HG03097 (cell line): Measurements from ENCODE around the gene ATG9B.

ENCODE experiments used
- ATAC-seq: cut with Tn5 transposase; IDR thresholded peaks from one replicate; pipeline ENCODE4 v1.9.1; 2021; ENCODE audit not compliant: unreplicated experiment, low FRiP score

Gene ATG9B, protein sequence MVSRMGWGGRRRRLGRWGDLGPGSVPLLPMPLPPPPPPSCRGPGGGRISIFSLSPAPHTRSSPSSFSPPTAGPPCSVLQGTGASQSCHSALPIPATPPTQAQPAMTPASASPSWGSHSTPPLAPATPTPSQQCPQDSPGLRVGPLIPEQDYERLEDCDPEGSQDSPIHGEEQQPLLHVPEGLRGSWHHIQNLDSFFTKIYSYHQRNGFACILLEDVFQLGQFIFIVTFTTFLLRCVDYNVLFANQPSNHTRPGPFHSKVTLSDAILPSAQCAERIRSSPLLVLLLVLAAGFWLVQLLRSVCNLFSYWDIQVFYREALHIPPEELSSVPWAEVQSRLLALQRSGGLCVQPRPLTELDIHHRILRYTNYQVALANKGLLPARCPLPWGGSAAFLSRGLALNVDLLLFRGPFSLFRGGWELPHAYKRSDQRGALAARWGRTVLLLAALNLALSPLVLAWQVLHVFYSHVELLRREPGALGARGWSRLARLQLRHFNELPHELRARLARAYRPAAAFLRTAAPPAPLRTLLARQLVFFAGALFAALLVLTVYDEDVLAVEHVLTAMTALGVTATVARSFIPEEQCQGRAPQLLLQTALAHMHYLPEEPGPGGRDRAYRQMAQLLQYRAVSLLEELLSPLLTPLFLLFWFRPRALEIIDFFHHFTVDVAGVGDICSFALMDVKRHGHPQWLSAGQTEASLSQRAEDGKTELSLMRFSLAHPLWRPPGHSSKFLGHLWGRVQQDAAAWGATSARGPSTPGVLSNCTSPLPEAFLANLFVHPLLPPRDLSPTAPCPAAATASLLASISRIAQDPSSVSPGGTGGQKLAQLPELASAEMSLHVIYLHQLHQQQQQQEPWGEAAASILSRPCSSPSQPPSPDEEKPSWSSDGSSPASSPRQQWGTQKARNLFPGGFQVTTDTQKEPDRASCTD

DNA sequence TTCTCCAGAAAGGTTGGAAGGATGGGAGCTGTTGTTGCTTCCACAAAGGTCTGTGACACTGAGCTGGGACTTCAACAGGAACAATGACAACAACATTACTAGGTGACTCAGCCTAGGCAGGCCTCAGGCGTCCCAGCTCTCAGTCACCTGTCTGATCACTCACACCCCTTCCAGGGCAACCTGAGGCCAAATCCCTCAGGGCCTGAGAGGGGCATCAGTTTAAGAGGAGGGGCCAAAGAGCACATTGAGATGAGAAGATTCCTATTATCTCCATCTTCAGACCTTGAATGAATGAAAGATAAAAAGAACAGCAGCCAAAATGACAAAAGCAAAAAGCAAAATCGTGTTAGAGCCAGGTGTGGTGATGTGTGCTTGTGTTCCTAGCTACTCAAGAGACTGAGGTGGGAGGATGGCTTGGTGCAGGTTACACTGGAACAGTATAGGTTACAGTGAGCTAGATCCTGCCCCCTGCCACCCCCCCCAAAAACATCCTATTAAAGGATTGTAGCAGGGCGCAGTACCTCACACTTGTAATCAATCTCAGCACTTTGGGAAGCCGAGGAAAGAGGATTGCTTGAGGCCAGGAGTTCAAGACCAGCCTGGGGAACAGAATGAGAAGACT is at the start of gene ATG9B:
ATG9B (minus strand) TSS at position 60 of the 622 bp plus-strand sequence. CDS start 71 bp downstream, outside the sequence.
- ATAC-seq = no peak

DNA sequence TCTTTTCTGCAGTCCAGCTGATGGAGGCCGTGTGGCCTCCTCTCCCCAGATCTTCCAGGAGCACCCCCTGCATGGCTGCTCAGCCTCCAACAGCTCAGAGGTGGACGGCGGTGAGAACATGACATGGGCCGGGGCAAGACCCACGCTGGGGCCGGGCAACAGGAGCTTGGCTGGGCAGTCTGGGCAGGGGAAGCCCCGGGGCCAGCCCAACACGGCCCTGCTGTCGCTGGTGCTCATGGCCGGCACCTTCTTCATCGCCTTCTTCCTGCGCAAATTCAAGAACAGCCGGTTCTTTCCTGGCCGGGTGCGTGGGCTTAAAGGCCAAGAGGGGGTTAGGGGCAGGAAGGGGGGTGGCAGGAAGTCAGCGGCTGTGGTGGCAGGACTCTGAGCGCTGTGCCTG is 49.7 kb upstream of the ATG9B start:
- ATAC-seq = no peak

DNA sequence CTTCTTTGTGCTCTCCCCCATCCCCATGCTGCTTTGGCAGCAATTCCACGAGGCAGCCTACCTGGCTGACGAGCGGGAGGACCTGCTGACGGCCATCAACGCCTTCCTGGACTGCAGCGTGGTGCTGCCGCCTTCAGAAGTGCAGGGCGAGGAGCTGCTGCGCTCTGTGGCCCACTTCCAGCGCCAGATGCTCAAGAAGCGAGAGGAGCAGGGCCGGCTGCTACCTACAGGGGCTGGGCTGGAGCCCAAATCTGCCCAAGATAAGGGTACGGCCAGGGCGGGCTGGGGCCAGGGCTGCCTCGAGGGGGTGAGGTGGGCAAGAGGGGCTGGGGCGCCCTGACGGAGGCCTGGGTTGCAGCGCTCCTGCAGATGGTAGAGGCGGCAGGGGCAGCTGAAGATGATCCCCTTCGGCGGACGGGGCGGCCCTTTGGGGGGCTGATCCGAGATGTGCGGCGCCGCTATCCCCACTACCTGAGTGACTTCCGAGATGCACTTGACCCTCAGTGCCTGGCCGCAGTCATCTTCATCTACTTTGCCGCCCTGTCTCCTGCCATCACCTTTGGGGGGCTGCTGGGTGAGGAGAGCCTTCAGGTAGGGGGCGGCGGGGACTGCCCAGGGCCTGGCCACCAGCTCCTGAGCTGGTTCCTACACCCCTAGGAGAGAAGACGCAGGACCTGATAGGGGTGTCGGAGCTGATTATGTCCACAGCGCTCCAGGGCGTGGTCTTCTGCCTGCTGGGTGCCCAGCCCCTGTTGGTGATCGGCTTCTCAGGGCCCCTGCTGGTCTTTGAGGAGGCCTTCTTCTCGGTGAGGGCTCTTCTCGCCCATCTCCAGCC is 47.0 kb upstream of the ATG9B start:
- no peak for ATAC-seq

DNA sequence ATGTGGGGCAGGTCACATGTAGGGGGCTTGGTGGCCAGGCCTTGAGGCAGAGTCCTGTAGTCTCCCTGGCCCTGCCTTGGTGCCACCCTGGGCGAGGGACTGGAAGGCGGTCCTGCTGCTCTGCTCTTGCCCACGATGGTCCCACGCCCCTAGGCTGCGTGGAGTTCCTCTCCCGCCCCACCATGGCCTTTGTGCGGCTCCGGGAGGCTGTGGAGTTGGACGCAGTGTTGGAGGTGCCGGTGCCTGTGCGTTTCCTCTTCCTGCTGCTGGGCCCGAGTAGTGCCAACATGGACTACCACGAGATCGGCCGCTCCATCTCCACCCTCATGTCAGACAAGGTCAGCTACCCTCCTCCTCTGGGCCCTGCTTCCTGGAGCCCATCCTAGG is 46.3 kb upstream of the ATG9B start:
- ATAC-seq = no peak

DNA sequence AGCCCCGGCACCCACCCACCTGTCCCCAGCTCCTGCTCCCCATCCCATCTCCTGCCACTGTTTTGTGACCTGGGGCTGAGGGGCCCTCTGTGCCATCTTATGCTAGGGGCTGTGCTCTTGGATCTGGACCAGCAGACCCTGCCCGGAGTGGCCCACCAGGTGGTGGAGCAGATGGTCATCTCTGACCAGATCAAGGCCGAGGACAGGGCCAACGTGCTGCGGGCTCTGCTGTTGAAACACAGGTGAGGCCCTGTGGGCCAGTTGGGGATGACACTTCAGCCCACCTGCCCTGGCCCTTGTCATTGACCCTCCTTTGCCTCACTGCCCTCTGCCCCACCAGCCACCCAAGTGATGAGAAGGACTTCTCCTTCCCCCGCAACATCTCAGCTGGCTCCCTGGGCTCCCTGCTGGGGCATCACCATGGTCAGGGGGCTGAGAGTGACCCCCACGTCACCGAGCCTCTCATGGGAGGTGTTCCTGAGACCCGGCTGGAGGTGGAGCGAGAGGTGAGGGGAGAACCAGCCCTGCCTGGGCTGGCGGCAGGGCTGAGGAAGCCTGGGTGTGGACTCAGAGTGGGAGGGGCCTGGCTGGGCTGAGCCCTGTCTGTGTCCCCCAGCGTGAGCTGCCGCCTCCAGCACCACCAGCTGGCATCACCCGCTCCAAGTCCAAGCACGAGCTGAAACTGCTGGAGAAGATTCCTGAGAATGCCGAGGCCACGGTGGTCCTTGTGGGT is 45.7 kb upstream of the ATG9B start:
- no peak for ATAC-seq

DNA sequence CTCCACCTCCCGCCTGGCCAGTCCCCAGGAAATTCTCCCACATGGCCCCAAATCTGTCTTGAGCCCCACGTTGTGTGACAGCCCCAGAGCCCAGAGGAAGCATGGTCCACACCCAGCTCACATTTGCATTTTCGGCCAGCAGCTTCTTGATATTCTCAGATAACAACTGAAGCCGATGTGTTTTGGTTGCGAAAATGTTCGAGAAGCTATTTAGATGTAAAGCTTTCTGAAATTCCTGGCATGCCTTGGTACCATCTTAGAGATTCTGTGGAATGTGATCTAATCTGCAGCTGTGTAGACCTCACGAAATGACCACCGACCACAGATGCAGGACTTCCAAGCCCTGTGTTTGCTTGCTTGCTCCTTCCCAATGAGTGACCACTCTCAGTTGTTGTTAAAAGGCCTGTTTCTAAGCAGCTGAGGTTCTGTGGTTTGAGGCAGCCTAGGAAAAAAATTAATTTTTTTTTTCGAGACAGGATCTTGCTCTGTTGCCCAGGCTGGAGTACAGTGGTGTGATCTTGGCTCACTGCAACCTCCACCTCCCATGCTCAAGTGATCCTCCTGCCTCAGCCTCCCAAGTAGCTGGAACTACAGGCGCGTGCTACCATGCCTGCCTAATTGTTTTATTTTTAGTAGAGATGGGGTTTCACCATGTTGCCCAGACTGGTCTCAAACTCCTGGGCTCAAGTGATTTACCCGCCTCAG is 43.9 kb upstream of the ATG9B start:
- ATAC-seq = no peak

DNA sequence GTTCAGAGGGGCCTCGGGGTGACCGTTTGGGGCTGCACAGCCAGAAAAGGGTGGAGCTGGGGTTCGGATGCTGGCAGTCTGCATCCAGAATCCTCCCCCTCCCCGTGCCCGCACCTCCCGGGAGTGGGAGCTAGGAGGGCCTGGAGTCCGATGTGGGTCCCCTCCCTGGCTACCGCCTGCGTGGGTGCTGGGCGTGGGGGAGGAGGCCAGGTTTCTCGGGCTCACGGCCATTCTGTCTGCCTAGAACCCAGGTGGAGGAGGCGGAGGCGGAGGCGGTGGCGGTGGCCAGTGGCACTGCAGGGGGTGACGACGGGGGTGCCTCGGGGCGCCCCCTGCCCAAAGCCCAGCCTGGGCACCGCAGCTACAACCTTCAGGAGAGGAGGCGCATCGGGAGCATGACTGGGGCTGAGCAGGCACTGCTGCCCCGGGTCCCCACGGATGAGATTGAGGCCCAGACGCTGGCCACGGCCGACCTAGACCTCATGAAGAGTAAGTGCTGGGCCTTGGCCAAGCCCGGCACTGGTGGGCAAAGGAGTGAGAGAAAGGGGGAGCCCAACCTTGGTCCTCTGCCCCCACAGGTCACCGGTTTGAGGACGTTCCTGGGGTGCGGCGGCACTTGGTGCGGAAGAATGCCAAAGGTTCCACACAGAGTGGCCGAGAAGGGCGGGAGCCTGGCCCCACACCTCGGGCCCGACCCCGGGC is 42.1 kb upstream of the ATG9B start:
- no peak for ATAC-seq

DNA sequence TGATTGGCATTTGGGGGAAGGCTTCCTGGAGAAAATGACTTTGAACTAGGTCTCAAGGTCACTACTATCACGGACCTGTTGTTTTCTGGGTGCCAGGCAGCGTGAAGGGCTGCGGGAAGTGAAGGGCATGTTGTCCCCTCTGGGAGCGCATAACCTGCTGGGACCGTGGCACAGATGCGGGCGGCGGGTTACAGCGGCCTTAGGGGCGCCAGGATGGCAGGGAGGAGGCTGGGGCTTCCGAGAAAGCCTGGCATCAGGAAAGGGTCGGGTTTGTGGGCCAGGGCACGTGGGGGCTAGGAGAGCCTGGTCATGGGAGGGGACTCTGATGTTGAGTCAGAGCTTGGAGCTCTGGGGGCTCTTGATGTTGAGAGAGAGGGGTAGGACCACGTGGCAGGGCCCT is 41.2 kb upstream of the ATG9B start:
- ATAC-seq = no peak

DNA sequence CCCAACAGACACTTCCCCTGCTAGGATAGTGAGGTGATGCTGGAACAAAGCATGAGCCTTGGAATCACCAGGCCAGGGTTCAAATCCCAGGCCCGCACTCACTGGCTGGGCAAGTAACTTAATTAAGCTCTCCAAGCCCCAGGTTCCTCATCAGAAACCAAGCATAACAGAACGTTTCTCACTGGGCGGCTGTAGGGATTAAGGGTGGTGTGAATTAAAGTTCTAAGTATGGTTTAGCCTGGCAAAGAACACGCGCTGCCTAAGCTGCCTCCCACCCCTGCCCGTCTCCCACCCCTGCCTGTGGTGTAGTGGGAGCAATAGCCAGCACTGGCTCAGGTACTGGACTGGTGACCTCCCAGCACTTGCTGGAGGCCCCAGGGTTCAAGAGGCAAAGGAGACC is 40.7 kb upstream of the ATG9B start:
- no peak for ATAC-seq

DNA sequence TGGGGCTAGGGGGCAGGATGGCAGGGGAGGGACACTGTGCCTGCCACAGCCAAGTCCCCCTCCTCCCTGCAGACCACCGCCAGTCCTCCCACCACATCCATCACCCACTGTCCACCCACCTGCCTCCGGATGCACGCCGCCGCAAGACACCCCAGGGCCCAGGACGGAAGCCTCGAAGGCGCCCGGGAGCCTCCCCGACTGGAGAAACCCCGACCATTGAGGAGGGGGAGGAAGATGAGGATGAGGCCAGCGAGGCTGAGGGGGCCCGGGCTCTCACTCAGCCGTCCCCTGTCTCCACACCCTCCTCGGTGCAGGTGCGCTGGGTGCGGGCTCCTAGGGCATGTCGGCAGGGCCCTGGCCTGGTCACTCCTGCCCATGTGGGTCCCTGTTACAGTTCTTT is 40.2 kb upstream of the ATG9B start:
- no peak for ATAC-seq

DNA sequence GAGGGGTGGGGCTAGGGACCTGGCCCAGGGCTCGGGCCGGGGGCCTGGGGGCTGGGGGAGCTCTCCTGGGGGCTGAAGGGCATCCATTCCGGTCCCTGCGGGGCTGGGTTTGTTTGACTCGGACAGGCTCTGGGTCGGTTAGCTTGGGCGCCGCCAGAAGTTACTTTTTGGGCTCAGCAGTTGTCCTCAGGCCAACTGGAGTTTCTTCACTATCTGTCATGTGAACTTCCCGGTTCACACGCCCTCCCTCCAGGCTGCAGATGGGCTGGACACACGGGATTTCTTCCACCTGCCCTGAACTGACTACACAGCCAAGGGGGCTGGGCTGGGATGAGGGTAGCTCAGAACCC is 38.9 kb upstream of the ATG9B start:
- ATAC-seq = no peak

DNA sequence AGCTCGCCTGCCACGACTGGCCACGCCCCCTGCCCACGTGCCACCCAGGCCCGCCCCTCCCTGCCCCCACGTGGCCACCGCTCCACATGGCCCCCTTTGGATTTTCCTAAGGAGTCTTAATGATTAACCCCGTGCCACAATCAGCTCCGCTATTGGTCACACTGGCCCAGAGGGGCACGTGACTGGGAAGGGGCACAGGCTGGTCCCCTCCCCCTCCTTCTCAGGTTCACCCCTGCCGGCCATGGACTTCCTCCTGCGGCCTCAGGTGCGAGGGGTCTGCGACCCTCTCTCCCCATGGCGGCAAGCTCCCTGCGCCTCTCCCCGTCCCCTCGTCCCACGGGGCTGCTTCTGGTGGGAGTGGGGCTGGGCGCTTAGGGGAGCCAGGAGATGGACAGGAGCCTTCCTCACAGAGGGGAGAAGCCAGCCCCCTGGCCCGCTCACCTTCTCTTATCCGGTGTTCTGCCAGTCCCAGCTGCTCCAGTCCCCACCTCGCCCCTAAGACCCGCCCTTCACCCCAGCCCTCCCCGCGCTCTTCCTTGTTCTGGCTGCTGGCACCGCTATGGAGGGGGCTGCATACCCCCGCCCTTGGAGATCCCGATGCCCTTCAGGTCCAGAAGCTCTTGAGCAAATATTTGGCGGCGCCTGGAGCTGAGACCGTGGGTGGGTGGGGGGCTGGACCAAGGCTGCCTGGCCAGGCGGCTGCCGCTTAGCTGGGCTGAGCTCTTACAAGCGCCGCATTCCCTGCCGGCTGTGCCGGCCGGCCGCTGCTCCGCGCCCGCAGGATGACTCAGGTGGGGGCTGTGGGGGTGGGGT is 38.3 kb upstream of the ATG9B start:
- no peak for ATAC-seq

DNA sequence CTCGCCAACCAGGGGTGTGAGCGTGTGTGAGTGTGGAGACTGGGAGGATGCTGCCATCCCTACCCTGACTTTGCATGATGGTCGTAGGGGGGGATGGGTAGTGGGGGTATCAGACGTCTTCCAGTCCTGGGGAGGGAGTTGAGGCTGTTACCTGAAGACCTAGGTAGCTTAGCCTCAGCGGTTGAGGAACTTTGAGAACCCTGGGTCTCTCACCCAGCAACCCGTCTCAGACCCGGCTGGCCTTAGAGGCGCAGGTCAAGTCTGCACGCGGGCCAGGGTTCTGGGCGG is 37.8 kb upstream of the ATG9B start:
- no peak for ATAC-seq

DNA sequence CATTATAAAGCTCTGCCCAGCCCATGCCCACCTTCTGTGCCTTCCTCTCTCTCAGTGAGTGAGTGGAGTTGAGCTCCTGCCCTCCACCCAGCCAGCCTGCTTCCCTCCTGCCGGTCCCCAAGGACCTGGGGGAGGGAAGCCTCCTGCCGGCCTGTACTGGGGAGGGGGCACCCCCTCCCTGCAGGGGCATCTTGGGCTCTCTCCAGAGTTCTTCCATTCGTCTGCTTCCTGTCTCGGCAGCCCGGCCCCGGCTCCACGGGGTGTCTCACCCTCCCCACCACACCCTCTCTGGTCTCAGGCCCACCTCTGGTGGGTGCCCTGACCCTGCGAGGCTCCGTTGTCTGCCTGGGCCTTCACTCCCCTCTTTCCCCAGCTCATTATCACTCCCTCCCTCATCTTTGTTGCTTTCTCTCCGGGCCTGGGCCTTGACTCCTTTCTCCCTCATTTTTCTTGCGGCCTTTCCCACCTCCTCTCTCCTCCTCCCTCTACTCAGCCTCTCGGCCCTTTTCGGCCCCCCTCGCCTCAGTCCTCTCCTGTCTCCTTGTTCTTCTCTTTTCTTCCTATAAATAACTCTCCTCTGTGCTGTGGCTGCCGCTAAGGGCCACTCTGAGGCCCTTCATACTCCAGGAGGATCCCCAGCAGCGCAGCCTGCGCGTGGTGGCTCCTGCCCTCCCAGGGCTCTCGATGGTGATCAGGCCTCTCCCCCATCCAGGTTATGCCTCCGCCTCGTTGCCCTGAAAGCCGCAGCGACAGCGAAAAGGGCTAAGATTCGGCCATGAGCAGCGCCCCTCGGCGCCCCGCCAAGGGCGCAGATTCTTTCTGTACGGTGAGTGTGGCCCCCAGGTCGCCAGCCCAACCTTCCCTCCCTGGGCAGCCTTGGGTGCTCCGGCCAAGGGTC is 37.2 kb upstream of the ATG9B start:
- ATAC-seq = no peak

DNA sequence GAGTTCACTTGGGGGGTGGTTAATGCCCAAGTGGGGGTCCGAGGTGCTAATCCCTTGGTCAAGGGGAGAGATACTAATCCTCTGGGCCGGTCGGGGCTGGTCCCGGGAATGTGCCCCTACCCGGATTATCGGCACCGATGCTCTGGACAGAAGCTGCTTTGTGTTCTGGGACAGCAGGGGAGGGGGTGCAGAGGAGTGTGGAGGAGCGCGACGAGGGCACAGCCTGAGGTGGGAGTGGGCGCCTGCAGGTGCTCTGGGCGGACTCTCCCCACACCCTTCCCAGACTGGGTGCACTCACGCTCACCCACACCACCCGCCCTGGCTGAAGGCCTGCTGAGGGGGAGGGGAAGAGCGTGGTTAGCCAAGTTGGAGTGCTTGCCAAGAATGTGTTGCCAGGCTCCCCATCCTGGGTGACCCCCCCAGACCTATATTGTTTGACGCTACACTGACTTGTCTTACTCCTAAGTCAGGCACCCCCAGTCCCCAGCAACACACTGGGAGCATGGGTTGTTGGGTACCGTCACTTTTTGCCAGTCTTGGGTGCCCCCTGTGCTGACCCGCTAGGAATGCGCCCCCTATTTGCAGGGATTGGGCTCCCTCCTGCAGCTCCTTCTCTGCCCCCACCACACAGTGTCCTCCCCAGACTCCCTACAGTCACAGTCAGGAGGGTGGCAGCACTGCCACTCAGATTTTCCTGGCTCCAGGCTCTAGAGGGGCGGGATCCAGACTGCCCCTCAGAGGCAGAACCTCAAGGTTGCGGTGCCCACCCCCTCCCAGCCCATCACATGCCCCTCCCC is 36.3 kb upstream of the ATG9B start:
- no peak for ATAC-seq

DNA sequence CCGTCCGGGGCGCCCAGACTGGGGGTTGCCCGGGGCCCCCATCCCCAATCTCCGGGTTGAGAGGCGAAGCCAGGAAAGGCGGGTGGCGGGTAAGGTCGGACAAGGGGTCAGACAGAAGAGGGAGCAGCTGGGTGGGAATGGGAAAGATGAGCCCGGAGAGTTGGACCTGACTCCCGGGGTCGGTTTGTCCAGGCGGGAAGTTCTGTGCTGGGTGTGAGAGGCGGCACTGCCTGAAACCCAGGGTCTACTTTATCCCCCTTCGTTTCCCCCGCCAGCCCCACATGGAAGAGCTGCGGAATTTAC is 35.8 kb upstream of the ATG9B start:
- no peak for ATAC-seq
